Measurements from ENCODE around the gene NPFFR1.

GRCh38 chr10:70328018-70328417 is 44.2 kb upstream of the NPFFR1 start:
- no peak for TF ChIP-seq POLR2A (IDR thresholded peaks at IDR 0.05)
- TF ChIP-seq, protein P1, sequence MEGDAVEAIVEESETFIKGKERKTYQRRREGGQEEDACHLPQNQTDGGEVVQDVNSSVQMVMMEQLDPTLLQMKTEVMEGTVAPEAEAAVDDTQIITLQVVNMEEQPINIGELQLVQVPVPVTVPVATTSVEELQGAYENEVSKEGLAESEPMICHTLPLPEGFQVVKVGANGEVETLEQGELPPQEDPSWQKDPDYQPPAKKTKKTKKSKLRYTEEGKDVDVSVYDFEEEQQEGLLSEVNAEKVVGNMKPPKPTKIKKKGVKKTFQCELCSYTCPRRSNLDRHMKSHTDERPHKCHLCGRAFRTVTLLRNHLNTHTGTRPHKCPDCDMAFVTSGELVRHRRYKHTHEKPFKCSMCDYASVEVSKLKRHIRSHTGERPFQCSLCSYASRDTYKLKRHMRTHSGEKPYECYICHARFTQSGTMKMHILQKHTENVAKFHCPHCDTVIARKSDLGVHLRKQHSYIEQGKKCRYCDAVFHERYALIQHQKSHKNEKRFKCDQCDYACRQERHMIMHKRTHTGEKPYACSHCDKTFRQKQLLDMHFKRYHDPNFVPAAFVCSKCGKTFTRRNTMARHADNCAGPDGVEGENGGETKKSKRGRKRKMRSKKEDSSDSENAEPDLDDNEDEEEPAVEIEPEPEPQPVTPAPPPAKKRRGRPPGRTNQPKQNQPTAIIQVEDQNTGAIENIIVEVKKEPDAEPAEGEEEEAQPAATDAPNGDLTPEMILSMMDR (IDR thresholded peaks at IDR 0.05): no peak

All from esophagus squamous epithelium (tissue), 4 donors.